Measurements from ENCODE around the gene PTMA. TPM values are rescaled to one million over a fixed set of nuclear protein-coding genes. Genes with fewer than 3 reads are reported as not detected.

The PTMA gene
- total RNA-seq, 2 donors from 2014 or later = 532 to 757 TPM

- ATAC-seq (peak; percentile 40), DNase-seq (no peak)
- WGBS, 2 donors = 76 to 86% methylated on average over 1 to 17 of the region's 17 CpGs
- Histone ChIP-seq H3K27ac (no peak overlapping the region), H3K4me3 (no peak overlapping the region), H3K4me1 (peaks cover 12% of the 10 kb centered on the region), H3K9me3 (no peaks in the 10 kb centered on the region), H3K36me3 (replicated peaks in 1 of 2; ENCODE audit: insufficient read depth in 1 of 2, low read depth in 2 of 2) (no peaks in the 10 kb centered on the region), H3K27me3 (no peaks in the 10 kb centered on the region)
- TF ChIP-seq CTCF (IDR thresholded peaks at IDR 0.05) (no peak), POLR2A (IDR thresholded peaks at IDR 0.05) (no peak)
- intact Hi-C loops (cut with DNase I) = no loop called here
Observed at GRCh38 chr2:231688719-231689118, 19.6 kb upstream of the PTMA start.

- Histone ChIP-seq H3K9me3 (no peaks in the 10 kb centered on the region), H3K36me3 (replicated peaks in 1 of 2; ENCODE audit: insufficient read depth in 1 of 2, low read depth in 2 of 2) (no peaks in the 10 kb centered on the region), H3K27ac (no peak overlapping the region), H3K4me1 (peaks cover 12% of the 10 kb centered on the region), H3K4me3 (no peak overlapping the region), H3K27me3 (no peaks in the 10 kb centered on the region)
- TF ChIP-seq CTCF (IDR thresholded peaks at IDR 0.05) (no peak), POLR2A (IDR thresholded peaks at IDR 0.05) (no peak)
- ATAC-seq = no peak
- 72 to 93% methylated on average over 10 to 15 of the region's 15 CpGs for WGBS, 2 donors
- intact Hi-C loops (cut with DNase I) = no loop called here
- no peak for DNase-seq
Observed at GRCh38 chr2:231689124-231689893, 19.0 kb upstream of the PTMA start.

- intact Hi-C loops (cut with DNase I) = no loop called here
- TF ChIP-seq CTCF (IDR thresholded peaks at IDR 0.05) (no peak), POLR2A (IDR thresholded peaks at IDR 0.05) (no peak)
- no peaks in the 10 kb centered on the region for H3K9me3 ChIP-seq
- no peaks in the 10 kb centered on the region for H3K36me3 ChIP-seq (replicated peaks in 1 of 2; ENCODE audit: insufficient read depth in 1 of 2, low read depth in 2 of 2)
- ATAC-seq (no peak), DNase-seq (no peak)
- no peak overlapping the region for H3K27ac ChIP-seq
- H3K4me3 ChIP-seq = no peak overlapping the region
- WGBS, 2 donors = 53 to 56% methylated on average over 9 of the region's 9 CpGs
- peaks cover 12% of the 10 kb centered on the region for H3K4me1 ChIP-seq
- no peaks in the 10 kb centered on the region for H3K27me3 ChIP-seq
Observed at GRCh38 chr2:231691251-231691772, 17.0 kb upstream of the PTMA start.

GRCh38 chr2:231692847-231693246 lies 15.5 kb upstream of the PTMA start:
- Histone ChIP-seq H3K27ac (no peak overlapping the region), H3K9me3 (no peaks in the 10 kb centered on the region), H3K36me3 (replicated peaks in 1 of 2; ENCODE audit: insufficient read depth in 1 of 2, low read depth in 2 of 2) (no peaks in the 10 kb centered on the region), H3K27me3 (no peaks in the 10 kb centered on the region), H3K4me1 (peaks cover 9% of the 10 kb centered on the region), H3K4me3 (no peak overlapping the region)
- intact Hi-C loops (cut with DNase I) = no loop called here
- DNase-seq = no peak
- ATAC-seq = no peak
- 82 to 93% methylated on average over 8 to 13 of the region's 13 CpGs for WGBS, 2 donors
- TF ChIP-seq CTCF (IDR thresholded peaks at IDR 0.05) = no peak
- no peak for TF ChIP-seq POLR2A (IDR thresholded peaks at IDR 0.05)

- 86 to 87% methylated on average over 5 to 6 of the region's 7 CpGs for WGBS, 2 donors
Observed at GRCh38 chr2:231693956-231694355, 14.4 kb upstream of the PTMA start.

More at GRCh38 chr2:231693956-231694355, 14.4 kb upstream of the PTMA start:
- H3K27ac ChIP-seq = no peak overlapping the region
- H3K4me1 ChIP-seq = peaks cover 9% of the 10 kb centered on the region
- no peaks in the 10 kb centered on the region for H3K9me3 ChIP-seq
- no peak overlapping the region for H3K4me3 ChIP-seq
- H3K36me3 ChIP-seq (replicated peaks in 1 of 2; ENCODE audit: insufficient read depth in 1 of 2, low read depth in 2 of 2) = no peaks in the 10 kb centered on the region
- ATAC-seq (no peak), DNase-seq (no peak)
- intact Hi-C loops (cut with DNase I) = no loop called here
- H3K27me3 ChIP-seq = no peaks in the 10 kb centered on the region
- TF ChIP-seq POLR2A (IDR thresholded peaks at IDR 0.05) (no peak), CTCF (IDR thresholded peaks at IDR 0.05) (no peak)

Measured in body of pancreas (tissue), 4 donors.